Urinary bladder (tissue), 4 donors: Measurements from ENCODE around the gene HDLBP. TPM values are rescaled to one million over a fixed set of nuclear protein-coding genes. Genes with fewer than 3 reads are reported as not detected.
"Not testable (repeated sequence)": the region's sequence is repeated elsewhere in the genome, so short reads cannot be mapped to it uniquely, and the experiment has no call there.

Experiments used
- DNase-seq: peaks from one replicate; pipeline ENCODE4 v3.0.0-alpha.2; 2015; ENCODE audit errors: extremely low spot score
- H3K27ac ChIP-seq: one replicate; pipeline ENCODE4 v1.5.1; 2013; ENCODE audit warnings: low read depth, mild to moderate bottlenecking, moderate library complexity
- H3K36me3 ChIP-seq: one replicate; pipeline ENCODE4 v1.6.1; 2013; ENCODE audit warnings: mild to moderate bottlenecking, moderate library complexity; ENCODE audit not compliant: insufficient read depth
- H3K4me1 ChIP-seq: one replicate; pipeline ENCODE4 v1.6.1; 2013; ENCODE audit warnings: mild to moderate bottlenecking, moderate library complexity; ENCODE audit not compliant: insufficient read depth
- H3K4me3 ChIP-seq: one replicate; pipeline ENCODE4 v1.5.1; 2013; ENCODE audit warnings: low read depth, low read length
- WGBS: extraction: QIAGEN DNeasy Blood & Tissue Kit; methylation state at CpG from one replicate; pipeline ENCODE4 v1.1.7; 2013; 5-methylcytosine and 5-hydroxymethylcytosine counted together
- polyA plus RNA-seq: library from polyadenylated mRNA; stranded (reverse); fragments of 200-250 nt; gene quantifications from one replicate; pipeline ENCODE4 v1.2.3, GENCODE V29; 2013
- total RNA-seq: library from RNA; depleted of rRNA; stranded (reverse); fragments of >200 nt; gene quantifications from one replicate; pipeline ENCODE4 v1.2.3, GENCODE V29; 2014
- donor health status: healthy with polysubstance abuse.
- donor health status: healthy.

HDLBP gene
- total and polyA plus RNA-seq, 2 donors, result 199 to 588 TPM

DNA sequence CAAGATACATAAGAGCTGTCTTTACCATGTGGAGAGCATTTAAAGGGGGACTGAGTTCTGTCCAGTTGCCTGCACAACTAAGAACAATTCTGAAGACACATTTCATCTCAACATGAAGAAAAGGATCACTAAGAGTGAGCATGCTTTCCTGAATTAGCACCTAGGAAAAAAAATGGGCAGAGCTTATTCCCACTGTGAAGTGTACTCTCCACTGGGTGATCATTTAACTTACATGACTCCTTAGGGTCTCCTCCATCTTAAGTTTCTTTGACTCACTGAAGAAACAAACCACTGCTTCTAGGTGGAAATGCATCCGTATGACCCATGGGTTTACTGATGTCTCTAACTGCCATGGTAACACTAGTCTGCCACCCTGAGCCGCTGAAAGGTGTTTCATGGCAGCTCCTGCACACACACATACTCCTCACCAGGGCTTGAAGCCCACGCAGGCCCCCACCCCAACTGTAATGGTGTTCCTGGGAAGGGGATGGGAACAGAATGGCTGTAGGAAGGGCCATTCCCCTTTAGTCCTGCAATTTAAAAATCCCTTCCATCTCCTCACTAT lies 27.1 kb downstream of the HDLBP start:
- Histone ChIP-seq H3K36me3 (no peaks in the 10 kb centered on the region), H3K4me3 (no peak overlapping the region), H3K27ac (no peak overlapping the region), H3K4me1 (no peaks in the 10 kb centered on the region)
- 84% methylated on average over 3 of the region's 3 CpGs for WGBS
- no peak for DNase-seq

- 88% methylated on average over 9 of the region's 9 CpGs for WGBS
- Histone ChIP-seq H3K27ac (no peak overlapping the region), H3K36me3 (no peaks in the 10 kb centered on the region), H3K4me1 (no peaks in the 10 kb centered on the region), H3K4me3 (no peak overlapping the region)
- no peak for DNase-seq
These were observed 29.0 kb downstream of the HDLBP start for GRCh38 chr2:241286348-241287090.

DNA sequence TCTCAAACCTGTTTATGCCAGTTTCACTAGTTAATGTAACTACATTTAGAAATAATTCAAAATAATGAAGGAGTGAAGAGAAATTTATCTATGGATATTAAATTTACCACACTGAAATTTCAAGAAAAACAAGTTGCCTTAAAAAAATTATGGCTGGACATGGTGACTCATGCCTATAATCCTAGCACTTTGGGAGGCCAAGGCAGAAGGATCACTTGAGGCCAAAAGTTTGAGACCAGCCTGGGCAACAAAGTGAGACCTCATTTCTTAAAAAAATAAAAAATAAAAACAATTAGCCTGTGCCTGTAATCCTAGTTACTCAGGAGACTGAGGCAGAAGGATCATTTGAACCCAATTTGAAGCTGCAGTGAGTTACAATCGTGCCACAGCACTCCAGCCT lies 29.9 kb downstream of the HDLBP start:
- DNase-seq, result no peak
- no peak overlapping the region for H3K27ac ChIP-seq
- 97% methylated on average over 1 of the region's 1 CpG for WGBS
- no peaks in the 10 kb centered on the region for H3K36me3 ChIP-seq
- H3K4me1 ChIP-seq, result no peaks in the 10 kb centered on the region
- no peak overlapping the region for H3K4me3 ChIP-seq

DNA sequence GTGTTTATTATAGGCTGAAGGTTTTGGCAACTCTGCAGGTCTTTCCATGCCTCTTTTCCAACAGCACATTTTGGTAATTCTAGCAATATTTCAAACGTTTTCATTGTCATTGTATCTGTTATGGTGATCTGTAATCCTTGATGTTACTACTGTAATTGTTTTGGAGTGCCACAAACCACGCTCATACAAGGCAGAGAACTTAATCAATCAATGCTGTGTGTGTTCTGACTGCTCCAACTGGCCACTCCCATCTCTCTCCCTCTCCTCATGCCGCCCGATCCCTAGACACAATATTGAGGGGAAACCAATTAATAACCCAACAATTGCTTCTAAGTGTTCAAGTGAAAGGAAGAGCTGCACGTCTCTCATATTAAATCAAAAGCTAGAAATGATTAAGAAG lies 32.9 kb downstream of the HDLBP start:
- H3K4me1 ChIP-seq, result no peaks in the 10 kb centered on the region
- no peak overlapping the region for H3K4me3 ChIP-seq
- no peak for DNase-seq
- WGBS, result 59% methylated on average over 5 of the region's 5 CpGs
- no peak overlapping the region for H3K27ac ChIP-seq
- H3K36me3 ChIP-seq, result no peaks in the 10 kb centered on the region

DNA sequence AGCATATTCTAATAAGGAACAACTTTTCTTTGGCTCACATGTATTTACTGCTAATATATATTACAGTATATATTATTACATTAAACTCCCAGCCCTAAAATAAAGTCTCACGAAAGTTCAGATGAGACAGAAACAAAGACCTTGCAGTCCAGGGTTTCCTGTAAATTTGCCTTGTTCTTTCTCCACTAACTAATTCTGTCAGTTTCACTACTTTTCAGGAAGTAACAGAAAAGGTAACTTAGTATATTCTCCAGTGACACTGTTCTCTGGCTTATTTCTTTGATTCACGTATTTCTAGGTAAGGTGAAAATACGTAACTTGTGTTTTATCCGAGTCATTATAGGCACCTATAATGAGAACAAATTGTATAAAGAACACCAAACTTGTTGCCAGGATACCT lies 35.2 kb downstream of the HDLBP start:
- H3K27ac ChIP-seq, result no peak overlapping the region
- 94% methylated on average over 4 of the region's 4 CpGs for WGBS

DNA sequence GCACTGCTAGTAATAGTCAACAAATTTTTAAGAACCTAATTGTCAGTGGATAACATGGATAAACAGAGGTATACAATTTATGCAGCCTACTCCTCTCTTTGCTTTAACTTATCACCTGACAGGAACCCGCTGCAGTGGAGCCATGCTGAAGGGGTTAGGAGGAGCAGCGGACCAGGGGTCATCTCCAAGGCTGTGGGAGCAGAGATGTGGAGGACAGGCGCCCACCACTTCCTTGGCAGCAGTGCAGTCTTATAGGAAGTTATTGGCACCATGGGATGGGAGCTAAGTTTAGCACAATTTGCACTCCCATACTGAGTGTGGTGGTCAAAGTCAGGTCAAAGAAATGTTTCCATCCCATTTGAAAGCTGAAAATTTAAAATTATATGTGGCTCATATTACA lies 35.6 kb downstream of the HDLBP start:
- no peak overlapping the region for H3K4me3 ChIP-seq
- WGBS, result 83% methylated on average over 3 of the region's 3 CpGs
- no peak for DNase-seq
- no peaks in the 10 kb centered on the region for H3K36me3 ChIP-seq
- no peaks in the 10 kb centered on the region for H3K4me1 ChIP-seq
- no peak overlapping the region for H3K27ac ChIP-seq

More for the DNA sequence above, 35.2 kb downstream of the HDLBP start:
- Histone ChIP-seq H3K36me3 (no peaks in the 10 kb centered on the region), H3K4me3 (no peak overlapping the region), H3K4me1 (no peaks in the 10 kb centered on the region)
- DNase-seq, result no peak

DNA sequence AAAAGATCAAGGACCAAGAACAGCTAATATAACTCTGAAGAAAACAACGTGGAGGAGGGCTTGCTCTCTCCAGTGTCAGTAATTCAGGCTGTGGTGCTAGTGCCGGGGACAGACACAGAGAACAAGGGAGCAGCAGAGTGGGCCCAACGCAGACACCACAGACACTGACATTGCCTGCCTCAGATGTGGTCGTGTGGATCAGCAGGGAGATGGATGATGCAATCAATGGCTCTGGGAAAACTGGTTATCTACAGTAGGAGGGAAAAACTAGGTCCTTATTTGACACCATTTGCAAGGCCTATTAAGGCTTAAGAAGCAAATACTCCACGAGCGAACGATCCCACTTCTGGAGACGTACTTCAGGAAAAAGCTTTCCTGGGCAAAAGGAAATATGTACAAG lies 36.1 kb downstream of the HDLBP start:
- Histone ChIP-seq H3K36me3 (no peaks in the 10 kb centered on the region), H3K27ac (no peak overlapping the region), H3K4me3 (no peak overlapping the region), H3K4me1 (no peaks in the 10 kb centered on the region)
- DNase-seq, result no peak
- WGBS, result 70% methylated on average over 8 of the region's 8 CpGs

DNA sequence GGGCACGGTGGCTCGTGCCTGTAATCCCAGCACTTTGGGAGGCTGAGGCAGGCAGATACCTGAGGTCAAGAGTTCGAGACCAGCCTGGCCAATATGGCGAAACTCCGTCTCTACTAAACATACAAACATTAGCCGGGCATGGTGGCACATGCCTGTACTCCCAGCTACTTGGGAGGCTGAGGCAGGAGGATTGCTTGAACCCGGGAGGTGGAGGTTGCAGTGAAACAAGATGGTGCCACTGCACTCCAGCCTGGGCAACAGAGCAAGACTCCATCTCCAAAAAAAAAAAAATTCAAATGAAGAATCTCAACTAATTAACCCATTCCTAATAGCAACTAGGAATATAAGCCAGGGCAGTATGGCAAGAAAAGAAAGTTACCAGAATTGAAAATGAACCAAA lies 37.2 kb downstream of the HDLBP start:
- DNase-seq, H3K27ac ChIP-seq, H3K4me3 ChIP-seq, H3K4me1 ChIP-seq, H3K36me3 ChIP-seq: not testable (repeated sequence)
- 96% methylated on average over 7 of the region's 7 CpGs for WGBS

- H3K36me3 ChIP-seq, result no peaks in the 10 kb centered on the region
- H3K4me1 ChIP-seq, result peaks cover 1% of the 10 kb centered on the region
- no peak overlapping the region for H3K27ac ChIP-seq
- DNase-seq, result no peak
- no peak overlapping the region for H3K4me3 ChIP-seq
- 99% methylated on average over 1 of the region's 1 CpG for WGBS
These were observed 39.6 kb downstream of the HDLBP start for GRCh38 chr2:241275910-241276309.

DNA sequence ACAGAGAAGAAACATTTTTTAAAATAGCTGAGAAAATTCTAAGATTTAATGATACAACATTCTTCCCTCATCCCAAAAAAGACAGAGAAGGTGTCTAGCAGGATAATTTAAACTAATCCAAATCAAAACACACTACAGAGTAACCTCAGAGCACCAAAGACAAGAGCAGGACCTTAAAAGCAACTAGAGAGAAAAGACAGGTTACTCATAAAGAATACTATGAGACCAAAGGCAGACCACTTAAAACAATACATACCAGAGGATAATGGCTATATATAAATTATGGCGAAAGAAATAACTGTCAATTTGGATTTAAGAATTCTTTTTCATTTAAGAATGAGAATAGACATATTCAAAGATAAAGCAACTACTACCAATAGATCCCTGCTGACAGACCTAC lies 40.0 kb downstream of the HDLBP start:
- DNase-seq, result no peak
- no peaks in the 10 kb centered on the region for H3K36me3 ChIP-seq
- 97% methylated on average over 1 of the region's 1 CpG for WGBS
- H3K27ac ChIP-seq, result no peak overlapping the region
- H3K4me1 ChIP-seq, result peaks cover 5% of the 10 kb centered on the region
- H3K4me3 ChIP-seq, result no peak overlapping the region

DNA sequence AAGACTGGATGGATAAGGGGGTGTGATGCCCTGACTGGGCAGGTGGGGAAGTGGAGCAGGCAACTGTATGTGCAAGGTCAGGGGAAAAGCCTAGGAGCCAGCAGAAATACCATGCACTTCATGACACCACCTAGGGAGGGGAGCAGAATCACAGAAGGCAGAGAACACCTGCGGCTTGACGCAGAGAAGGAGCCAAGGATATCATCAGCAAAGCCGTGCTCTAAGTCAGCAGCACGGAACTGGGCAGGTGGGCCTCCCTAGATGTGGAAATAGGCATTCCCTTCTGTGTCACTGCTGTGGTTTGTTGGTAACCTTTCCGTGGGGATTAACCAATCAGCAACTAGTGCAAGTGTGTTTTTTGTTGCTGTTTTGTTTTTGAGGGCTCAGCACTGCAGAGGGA lies 41.3 kb downstream of the HDLBP start:
- 90% methylated on average over 5 of the region's 5 CpGs for WGBS
- H3K4me1 ChIP-seq, result peaks cover 10% of the 10 kb centered on the region
- H3K36me3 ChIP-seq, result no peaks in the 10 kb centered on the region
- no peak overlapping the region for H3K4me3 ChIP-seq
- H3K27ac ChIP-seq, result no peak overlapping the region
- DNase-seq, result no peak

- H3K4me1 ChIP-seq, result peaks cover 10% of the 10 kb centered on the region
- no peak for DNase-seq
- H3K4me3 ChIP-seq, result peak overlapping the region; percentile 100
- H3K36me3 ChIP-seq, result no peaks in the 10 kb centered on the region
- H3K27ac ChIP-seq, result peak overlapping the region; percentile 72
- WGBS, result 47% methylated on average over 21 of the region's 21 CpGs
These were observed 42.1 kb downstream of the HDLBP start for GRCh38 chr2:241273210-241274020.

DNA sequence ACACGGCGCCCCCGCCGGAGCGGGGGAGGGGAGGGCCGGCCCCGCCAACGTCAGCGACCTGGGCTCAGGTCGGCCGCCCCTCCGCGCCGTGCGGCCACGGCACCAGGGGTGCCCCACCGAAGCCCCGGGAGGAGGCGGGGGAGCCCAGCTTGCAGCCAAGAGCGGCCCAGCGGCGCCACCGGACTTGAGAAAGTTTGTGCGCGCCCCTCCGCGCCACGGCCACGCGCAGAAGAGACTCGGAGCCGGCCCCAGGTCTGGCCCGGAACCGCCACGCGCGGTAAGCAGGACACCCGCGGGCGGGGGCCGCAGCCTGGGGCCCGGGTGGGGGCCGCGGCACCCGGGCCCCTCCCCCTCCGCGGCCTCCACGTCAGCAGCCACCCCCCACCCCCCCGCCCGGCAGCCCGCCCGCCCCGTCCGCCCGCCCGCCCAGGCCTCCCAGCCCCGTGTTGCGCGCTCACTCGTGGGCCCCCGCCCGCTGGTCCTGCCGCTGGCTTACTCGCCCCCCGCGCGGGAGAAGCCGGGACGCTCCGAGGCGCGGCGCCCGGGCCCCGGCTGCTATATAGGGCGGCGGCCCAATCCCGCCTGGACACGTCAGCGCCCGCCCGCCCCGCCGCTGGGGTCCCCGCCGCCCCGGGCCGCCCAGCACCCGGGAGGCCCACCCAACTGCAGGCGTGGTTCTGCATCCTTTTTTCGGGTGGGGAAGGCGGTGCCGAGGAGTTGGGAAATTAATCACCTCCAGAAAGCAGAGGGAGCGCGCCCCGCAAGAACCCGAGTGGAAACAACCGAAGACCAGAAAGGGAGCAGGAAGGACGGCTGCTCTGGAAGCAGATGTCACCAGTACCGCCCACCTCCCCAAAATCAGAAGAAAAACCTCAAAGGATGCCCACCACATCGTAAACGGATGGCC lies 42.9 kb downstream of the HDLBP start:
- no peaks in the 10 kb centered on the region for H3K36me3 ChIP-seq
- under 1% methylated on average over 100 of the region's 102 CpGs for WGBS
- H3K4me1 ChIP-seq, result peaks cover 10% of the 10 kb centered on the region
- peak overlapping the region; percentile 97 for H3K27ac ChIP-seq
- peak; percentile 20 for DNase-seq
- peak overlapping the region; percentile 100 for H3K4me3 ChIP-seq
